Caco-2 (cell line): ENCODE results near the gene ARRB2. TPM values are rescaled to one million over a fixed set of nuclear protein-coding genes. Genes with fewer than 3 reads are reported as not detected.
"Not testable (repeated sequence)": the region's sequence is repeated elsewhere in the genome, so short reads cannot be mapped to it uniquely, and the experiment has no call there.

Experiments
- BruUV-seq: library from RNA; stranded (reverse); fragments of 400-500 nt; replicated peaks from 2 replicates; lab custom pipeline; 2021; lab: Mats Ljungman, UMichigan
- CTCF ChIA-PET: fragments of 300-600 bp; sonication (Branson Sonifier 250); formaldehyde crosslinking; loops from one replicate; lab custom pipeline; 2022; ENCODE audit warnings: antibody characterized with exemption; lab: Charles Lee
- POLR2A ChIA-PET: fragments of 300-600 bp; sonication (Branson Sonifier 250); formaldehyde crosslinking; loops from one replicate; lab custom pipeline; 2022; ENCODE audit warnings: antibody characterized with exemption; lab: Charles Lee
- DNase-seq, 2 experiments: peaks; one replicate each; pipeline versions ENCODE4 v3.0.0 to v3.0.0-alpha.2; 2020 to 2022
- H3K27me3 ChIP-seq: replicated peaks from 2 replicates; pipeline ENCODE4 v1.6.0; 2011; ENCODE audit warnings: low read length; ENCODE audit not compliant: control insufficient read depth, insufficient read depth
- H3K36me3 ChIP-seq: 2 replicates; pipeline ENCODE4 v1.5.1; 2011; ENCODE audit warnings: low read length; ENCODE audit not compliant: control insufficient read depth, insufficient read depth
- H3K4me1 ChIP-seq: fragments of 250-450 bp; sonication (Bioruptor Pico); 2 replicates; pipeline ENCODE4 v1.5.1; 2020; ENCODE audit warnings: mild to moderate bottlenecking
- H3K4me3 ChIP-seq: 2 replicates; pipeline ENCODE4 v1.5.1; 2011; ENCODE audit warnings: low read depth, mild to moderate bottlenecking, control low read depth, low read length
- H3K9me3 ChIP-seq: fragments of 250-450 bp; sonication (Bioruptor Pico); 2 replicates; pipeline ENCODE4 v1.5.1; 2020; ENCODE audit warnings: mild to moderate bottlenecking, moderate library complexity
- H3K27ac Mint-ChIP-seq: one replicate; pipeline ENCODE4 v1.8.0; 2022; ENCODE audit warnings: mixed read lengths; ENCODE audit not compliant: unreplicated experiment
- H3K27me3 Mint-ChIP-seq: one replicate; pipeline ENCODE4 v1.8.0; 2022; ENCODE audit warnings: mixed read lengths; ENCODE audit not compliant: insufficient read depth, unreplicated experiment
- H3K36me3 Mint-ChIP-seq: one replicate; pipeline ENCODE4 v1.8.0; 2022; ENCODE audit warnings: mild to moderate bottlenecking, mixed read lengths; ENCODE audit not compliant: insufficient read depth, unreplicated experiment
- H3K4me1 Mint-ChIP-seq: one replicate; pipeline ENCODE4 v1.8.0; 2022; ENCODE audit warnings: low read depth, mixed read lengths; ENCODE audit not compliant: unreplicated experiment
- H3K4me3 Mint-ChIP-seq: one replicate; pipeline ENCODE4 v1.8.0; 2022; ENCODE audit warnings: mild to moderate bottlenecking, moderate library complexity, mixed read lengths; ENCODE audit not compliant: unreplicated experiment
- H3K9me3 Mint-ChIP-seq: one replicate; pipeline ENCODE4 v1.8.0; 2022; ENCODE audit warnings: mixed read lengths; ENCODE audit not compliant: unreplicated experiment
- intact Hi-C: fragments of 100-400 bp; cut with micrococcal nuclease; formaldehyde crosslinking; loops from one replicate; pipeline ENCODE4 v1.10.0; 2022; ENCODE audit not compliant: unreplicated experiment
- total RNA-seq: library from RNA; stranded (reverse); gene quantifications from 2 replicates; pipeline ENCODE4 v1.2.3, GENCODE V29; 2022
- TF ChIP-seq, protein P1 (sequence below), 2 experiments: fragments of 200-600 bp in 1 of 2; IDR thresholded peaks; 1 replicate in 1 of 2; 2 replicates in 1 of 2; pipeline versions ENCODE4 v1.5.1 to v1.8.0; 2011 to 2022; ENCODE audit warnings: antibody characterized with exemption in 1 of 2, control low read depth in 1 of 2, inconsistent platforms in 1 of 2, low read depth in 1 of 2, low read length in 1 of 2, mild to moderate bottlenecking in 1 of 2, moderate library complexity in 1 of 2; ENCODE audit not compliant: insufficient read depth in 1 of 2, severe bottlenecking in 1 of 2, unreplicated experiment in 1 of 2

Gene ARRB2
- total RNA-seq, 1 experiment from 2014 or later, result 37.1 TPM

DNA sequence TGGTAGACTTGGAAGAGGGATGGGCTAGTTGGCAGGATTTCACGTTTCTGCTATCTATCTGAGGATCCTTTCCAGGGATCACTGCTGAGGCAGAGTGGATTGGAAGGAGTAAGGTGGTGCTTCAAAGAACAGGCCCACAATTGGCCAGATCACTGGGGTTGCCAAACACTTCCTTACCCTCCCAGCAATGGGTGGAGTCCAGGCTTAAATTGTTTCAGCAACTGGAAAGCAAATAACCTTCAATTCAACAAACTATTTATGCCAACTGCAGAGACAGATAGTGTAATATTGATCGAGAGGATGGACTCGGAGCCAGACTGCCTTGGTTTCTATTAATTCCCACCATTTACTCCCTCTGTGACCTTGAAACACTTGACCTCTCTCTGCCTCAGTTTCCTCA is 2.1 kb downstream of the ARRB2 start:
- no TSS peak for BruUV-seq
- H3K4me1 Mint-ChIP-seq, result no peaks in the 10 kb centered on the region
- H3K36me3 ChIP-seq, result no peaks in the 10 kb centered on the region
- H3K4me1 ChIP-seq, result no peaks in the 10 kb centered on the region; the same call in 1 of the 2 replicates
- no peaks in the 10 kb centered on the region for H3K27me3 ChIP-seq
- H3K9me3 Mint-ChIP-seq, result no peaks in the 10 kb centered on the region
- POLR2A ChIA-PET, result no interaction called here
- intact Hi-C loops, result no loop called here
- no peak overlapping the region for H3K4me3 Mint-ChIP-seq
- H3K4me3 ChIP-seq, result no peak overlapping the region
- H3K27ac Mint-ChIP-seq, result no peak overlapping the region
- TF ChIP-seq, protein P1, sequence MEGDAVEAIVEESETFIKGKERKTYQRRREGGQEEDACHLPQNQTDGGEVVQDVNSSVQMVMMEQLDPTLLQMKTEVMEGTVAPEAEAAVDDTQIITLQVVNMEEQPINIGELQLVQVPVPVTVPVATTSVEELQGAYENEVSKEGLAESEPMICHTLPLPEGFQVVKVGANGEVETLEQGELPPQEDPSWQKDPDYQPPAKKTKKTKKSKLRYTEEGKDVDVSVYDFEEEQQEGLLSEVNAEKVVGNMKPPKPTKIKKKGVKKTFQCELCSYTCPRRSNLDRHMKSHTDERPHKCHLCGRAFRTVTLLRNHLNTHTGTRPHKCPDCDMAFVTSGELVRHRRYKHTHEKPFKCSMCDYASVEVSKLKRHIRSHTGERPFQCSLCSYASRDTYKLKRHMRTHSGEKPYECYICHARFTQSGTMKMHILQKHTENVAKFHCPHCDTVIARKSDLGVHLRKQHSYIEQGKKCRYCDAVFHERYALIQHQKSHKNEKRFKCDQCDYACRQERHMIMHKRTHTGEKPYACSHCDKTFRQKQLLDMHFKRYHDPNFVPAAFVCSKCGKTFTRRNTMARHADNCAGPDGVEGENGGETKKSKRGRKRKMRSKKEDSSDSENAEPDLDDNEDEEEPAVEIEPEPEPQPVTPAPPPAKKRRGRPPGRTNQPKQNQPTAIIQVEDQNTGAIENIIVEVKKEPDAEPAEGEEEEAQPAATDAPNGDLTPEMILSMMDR (IDR thresholded peaks at IDR 0.05; ENCODE audit: insufficient read depth in 1 of 2, low read depth in 1 of 2, low read length in 1 of 2, severe bottlenecking in 1 of 2, unreplicated experiment in 1 of 2), result no peak
- no peaks in the 10 kb centered on the region for H3K9me3 ChIP-seq
- H3K36me3 Mint-ChIP-seq, result peaks cover 23% of the 10 kb centered on the region
- CTCF ChIA-PET, result no interaction called here
- DNase-seq, result no peak
- no peaks in the 10 kb centered on the region for H3K27me3 Mint-ChIP-seq

DNA sequence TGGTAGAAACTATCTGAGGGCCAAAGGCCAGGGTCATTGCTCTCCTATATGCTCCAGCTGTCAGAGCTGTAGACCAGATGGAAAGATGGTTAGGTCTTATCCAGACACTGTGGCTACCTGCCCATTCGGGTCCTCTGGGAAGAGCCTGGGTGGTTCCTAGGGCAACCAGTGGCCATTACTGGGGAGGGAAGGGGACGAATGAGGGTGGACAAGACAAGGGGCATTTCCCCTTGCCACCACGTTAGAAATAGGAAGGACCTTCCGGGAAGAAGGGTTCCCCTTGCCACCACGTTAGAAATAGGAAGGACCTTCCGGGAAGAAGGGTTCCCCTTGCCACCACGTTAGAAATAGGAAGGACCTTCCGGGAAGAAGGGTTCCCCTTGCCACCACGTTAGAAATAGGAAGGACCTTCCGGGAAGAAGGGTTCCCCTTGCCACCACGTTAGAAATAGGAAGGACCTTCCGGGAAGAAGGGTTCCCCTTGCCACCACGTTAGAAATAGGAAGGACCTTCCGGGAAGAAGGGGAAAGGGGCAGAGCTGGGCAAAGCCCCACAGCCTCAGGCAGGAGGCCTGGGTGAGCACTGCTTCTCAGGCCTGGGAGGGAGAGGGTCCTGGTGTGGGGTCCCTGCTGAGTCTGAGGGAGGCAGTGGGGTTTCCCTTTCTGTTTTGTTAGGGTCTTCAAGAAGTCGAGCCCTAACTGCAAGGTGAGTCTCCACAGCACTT is 4.1 kb downstream of the ARRB2 start:
- H3K36me3 ChIP-seq, H3K9me3 Mint-ChIP-seq, H3K4me3 Mint-ChIP-seq, BruUV-seq, intact Hi-C loops, CTCF ChIA-PET, POLR2A ChIA-PET, H3K4me1 Mint-ChIP-seq, H3K4me3 ChIP-seq, DNase-seq, H3K4me1 ChIP-seq, H3K9me3 ChIP-seq, H3K27ac Mint-ChIP-seq, H3K27me3 Mint-ChIP-seq, H3K27me3 ChIP-seq: not testable (repeated sequence)
- H3K36me3 Mint-ChIP-seq, result peaks cover 14% of the 10 kb centered on the region

DNA sequence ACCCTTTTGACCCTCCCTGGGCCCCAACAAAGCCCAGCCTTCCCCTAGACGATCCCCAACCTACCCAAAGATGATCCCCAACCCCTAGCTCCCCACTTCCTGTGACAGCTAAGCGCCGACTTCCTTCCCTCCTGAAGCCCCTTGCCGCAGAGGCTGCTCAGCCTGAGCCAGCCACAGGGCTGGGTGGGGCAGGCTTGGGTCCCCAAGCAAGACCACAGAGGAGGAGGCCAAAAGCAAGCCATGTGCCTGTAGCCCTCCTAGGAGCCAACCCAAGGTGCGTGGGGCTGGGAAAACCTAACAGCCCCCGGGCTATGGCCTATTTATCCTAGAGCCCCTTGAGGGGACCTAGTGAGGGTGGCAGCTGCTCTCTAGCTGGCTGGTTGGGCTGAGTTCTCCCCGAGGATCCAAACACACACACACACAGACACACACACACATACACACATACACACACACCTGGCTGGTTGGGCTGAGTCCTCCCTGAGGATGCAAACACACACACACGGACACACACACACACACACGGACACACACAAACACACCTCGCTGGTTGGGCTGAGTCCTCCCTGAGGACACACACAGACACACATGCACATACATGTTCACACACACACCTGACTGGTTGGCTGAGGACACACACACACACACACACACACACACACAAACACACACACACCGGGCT is 4.8 kb downstream of the ARRB2 start:
- H3K36me3 ChIP-seq, result no peaks in the 10 kb centered on the region
- Mint-ChIP-seq H3K9me3 (no peaks in the 10 kb centered on the region), H3K4me1 (no peaks in the 10 kb centered on the region), H3K27ac (no peak overlapping the region), H3K27me3 (no peaks in the 10 kb centered on the region), H3K36me3 (peaks cover 10% of the 10 kb centered on the region), H3K4me3 (no peak overlapping the region)
- TF ChIP-seq, protein P1 (IDR thresholded peaks at IDR 0.05; ENCODE audit: insufficient read depth in 1 of 2, low read depth in 1 of 2, low read length in 1 of 2, severe bottlenecking in 1 of 2, unreplicated experiment in 1 of 2), result no peak
- H3K4me3 ChIP-seq, result no peak overlapping the region
- no peak for DNase-seq
- no peaks in the 10 kb centered on the region for H3K9me3 ChIP-seq
- no peaks in the 10 kb centered on the region; the same call in 1 of the 2 replicates for H3K4me1 ChIP-seq
- ChIA-PET CTCF (no interaction called here), POLR2A (no interaction called here)
- H3K27me3 ChIP-seq, result no peaks in the 10 kb centered on the region
- BruUV-seq, result no TSS peak
- intact Hi-C loops, result no loop called here
